Vagina (tissue), 2 donors: ENCODE data around the gene PHRF1.

Experiments used
- CTCF ChIP-seq, 3 experiments: fragments of 450-650 bp in 2 of 3; fragments of 200-600 bp in 1 of 3; sonication (generic) in 1 of 3; IDR thresholded peaks; one replicate each; pipeline ENCODE4 v1.5.1; 2017 to 2019; ENCODE audit warnings: antibody characterized with exemption in 3 of 3, mild to moderate bottlenecking in 2 of 3, moderate library complexity in 2 of 3
- POLR2A ChIP-seq, 2 donors: fragments of 450-650 bp; IDR thresholded peaks; one replicate each; pipeline ENCODE4 v1.6.1; 2017; ENCODE audit warnings: antibody characterized with exemption in 2 of 2, mild to moderate bottlenecking in 2 of 2, moderate library complexity in 2 of 2
- POLR2AphosphoS5 ChIP-seq, 2 donors: sonication (generic); formaldehyde crosslinking; IDR thresholded peaks; one replicate each; pipeline ENCODE4 v1.9.0; 2017; ENCODE audit warnings: antibody characterized with exemption in 2 of 2, mild to moderate bottlenecking in 2 of 2, low read depth in 1 of 2; ENCODE audit not compliant: insufficient read depth in 1 of 2

GRCh38 chr11:610146-610801 lies 34.0 kb downstream of the PHRF1 start:
- TF ChIP-seq CTCF (IDR thresholded peaks at IDR 0.05) (no peak), POLR2AphosphoS5 (IDR thresholded peaks at IDR 0.05; ENCODE audit: insufficient read depth in 1 of 2, low read depth in 1 of 2) (no peak), POLR2A (IDR thresholded peaks at IDR 0.05) (no peak)
